Activated CD8-positive, alpha-beta memory T cell treated with anti-CD3 and anti-CD28 coated beads for 24 hours (primary cell): ENCODE measurements around the gene SLC24A3.

Source experiments
- DNase-seq: peaks from one replicate; pipeline ENCODE4 v3.0.0-alpha.2; 2020

Gene SLC24A3

DNA sequence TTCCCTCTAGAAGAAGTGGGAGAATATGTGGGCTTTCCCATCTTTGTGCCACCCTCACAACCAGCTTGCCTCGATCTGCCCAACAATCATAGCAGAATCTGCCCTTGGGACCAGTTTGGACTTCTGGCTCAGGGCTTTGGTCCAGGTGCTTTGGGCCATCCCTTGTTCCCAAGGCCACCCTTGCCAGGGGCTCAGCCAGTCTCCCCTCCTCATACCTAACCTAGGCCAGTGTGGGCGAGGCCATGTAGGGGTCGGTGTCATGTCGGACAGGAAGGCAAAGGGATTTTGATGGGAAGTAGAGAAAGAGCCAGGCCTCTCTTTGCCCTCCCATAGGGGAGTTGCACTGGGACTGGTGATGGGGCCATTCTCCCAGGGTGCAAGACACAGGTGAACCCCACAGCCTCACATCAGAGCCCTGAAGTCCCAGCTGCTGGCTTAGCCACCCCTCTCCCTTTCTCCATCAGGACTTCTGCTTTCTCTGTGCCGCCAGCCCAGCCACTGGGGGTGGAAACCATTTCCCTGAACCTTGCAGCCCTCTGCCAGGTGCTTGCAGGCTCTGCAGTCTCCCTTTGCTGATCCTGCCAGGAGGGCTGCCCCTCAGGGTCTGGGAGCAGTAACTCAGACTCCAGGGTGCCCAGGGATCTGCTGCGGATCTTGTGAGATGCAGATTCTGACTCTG is 60.7 kb downstream of the SLC24A3 start:
- DNase-seq, result no peak

DNA sequence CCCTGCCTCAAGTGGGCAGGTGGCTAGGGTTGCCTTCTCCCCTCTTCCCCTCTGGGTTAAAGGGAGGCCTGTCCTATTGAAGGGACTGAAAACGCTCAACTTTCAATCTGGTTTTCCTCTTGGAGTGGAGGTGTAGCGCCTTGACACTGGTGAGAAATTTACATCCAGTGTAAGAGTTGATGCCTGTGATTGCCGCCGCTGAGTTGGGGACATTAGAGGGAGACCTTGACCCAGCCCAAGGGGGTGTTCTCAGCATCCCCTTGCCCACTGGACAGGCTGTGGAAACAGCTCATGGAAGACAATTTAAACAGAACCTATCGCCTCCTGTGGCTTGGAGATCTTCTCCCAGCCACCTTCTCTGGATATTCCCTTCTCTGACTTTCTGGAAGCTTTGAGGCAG is 61.6 kb downstream of the SLC24A3 start:
- no peak for DNase-seq

DNA sequence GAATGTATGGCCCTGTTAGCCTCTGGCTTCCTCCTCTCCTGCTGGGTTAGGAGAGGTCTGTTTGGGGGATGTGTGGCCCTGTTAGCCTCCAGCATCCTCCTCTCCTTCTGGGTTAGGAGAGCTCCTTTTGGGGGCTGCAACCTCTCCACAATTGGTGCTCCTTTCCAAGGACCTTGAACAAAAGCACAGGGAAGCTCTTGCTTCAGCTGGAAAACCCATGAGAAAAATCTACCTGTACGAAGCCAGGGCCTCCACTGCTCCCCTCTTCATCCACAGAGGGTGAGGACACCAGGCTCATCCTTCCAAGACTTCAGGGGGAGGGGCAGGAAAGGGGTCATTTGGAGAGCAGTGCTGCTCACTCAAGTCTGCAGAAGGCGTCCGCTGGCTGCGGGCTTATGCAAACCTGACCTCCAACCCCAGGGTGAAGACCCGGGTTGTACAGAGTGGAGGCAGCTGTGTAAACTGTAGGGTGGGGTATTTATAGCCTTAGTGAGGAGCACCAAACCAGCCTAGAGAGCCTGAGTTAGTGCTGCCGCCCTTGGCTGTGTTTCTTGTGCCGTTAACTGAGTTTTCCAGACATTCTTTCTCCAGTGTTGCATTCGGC is 62.1 kb downstream of the SLC24A3 start:
- DNase-seq, result no peak

DNA sequence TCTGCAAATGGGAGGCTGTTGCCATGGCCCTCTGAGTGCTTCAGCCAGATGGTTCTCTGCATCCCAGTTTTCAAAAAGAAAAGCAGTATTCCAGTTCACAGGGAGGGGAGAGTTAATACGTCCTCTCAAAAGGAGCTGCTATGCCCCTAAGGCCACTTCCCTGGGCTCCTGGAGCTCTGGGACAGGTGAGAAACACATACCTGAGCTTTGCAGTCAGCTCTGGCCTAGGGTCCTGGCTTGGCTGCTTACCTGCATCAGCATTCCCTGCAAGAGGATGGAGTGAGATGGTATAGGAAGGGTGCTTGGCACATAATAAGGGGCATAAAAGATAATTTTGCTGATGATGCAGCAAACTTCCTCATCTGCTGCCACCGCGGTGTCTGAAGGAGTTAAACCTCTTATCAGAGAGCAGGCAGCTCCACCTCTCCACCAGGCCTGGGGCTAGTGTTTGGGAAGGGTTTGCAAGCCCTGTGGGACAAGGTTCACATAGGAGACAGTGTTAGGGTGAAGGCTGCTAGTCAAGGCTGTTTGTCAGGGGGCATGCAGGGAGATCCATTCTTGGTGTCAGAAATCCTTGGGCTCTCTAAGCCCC is 62.7 kb downstream of the SLC24A3 start:
- DNase-seq, result no peak

GRCh38 chr20:19275630-19276071 is 63.2 kb downstream of the SLC24A3 start:
- DNase-seq, result no peak

DNA sequence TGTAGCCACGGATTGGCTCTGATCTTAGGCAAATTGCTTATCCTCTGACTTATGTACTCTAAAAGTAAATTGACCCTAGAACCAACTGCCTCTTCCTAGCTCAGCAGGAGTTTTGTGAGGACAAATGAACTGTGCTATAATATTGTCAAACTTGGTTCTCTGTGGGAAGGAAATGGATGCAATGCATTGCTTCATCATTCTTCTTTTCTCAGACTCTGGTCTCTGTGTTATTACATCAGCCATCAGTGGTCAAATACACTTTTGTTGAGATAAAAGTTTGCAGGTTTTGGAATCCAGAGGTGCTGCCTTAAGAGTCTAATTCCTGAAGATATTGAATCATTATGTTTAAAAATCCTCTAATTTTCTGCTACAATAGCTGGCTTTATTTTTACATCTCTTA is 64.9 kb downstream of the SLC24A3 start:
- no peak for DNase-seq

DNA sequence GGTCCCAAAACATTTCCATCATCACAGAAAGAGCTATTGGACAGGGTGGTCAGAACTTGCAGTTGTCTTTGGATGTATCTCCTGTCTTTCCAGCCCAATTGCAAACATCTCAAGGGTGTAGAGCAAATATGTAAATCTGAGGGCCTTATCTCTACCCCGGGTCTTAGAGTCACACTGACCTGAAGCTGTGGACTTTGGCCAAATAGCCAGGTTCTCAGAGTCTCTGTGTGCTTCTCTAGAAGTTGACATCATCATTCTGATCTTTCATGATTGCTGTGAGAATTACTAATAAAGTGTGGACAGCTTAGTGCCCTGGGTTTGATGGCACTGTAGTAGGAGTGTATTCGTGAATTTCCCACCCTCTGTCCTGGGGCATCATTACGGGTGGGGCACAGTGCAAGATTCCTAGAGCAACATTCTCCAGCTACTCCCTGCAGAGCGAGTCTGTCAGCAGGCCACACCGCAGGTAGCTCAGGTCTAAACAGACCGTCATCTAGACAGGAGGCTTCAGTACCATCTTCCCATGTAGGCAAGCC is 71.1 kb downstream of the SLC24A3 start:
- DNase-seq, result no peak

DNA sequence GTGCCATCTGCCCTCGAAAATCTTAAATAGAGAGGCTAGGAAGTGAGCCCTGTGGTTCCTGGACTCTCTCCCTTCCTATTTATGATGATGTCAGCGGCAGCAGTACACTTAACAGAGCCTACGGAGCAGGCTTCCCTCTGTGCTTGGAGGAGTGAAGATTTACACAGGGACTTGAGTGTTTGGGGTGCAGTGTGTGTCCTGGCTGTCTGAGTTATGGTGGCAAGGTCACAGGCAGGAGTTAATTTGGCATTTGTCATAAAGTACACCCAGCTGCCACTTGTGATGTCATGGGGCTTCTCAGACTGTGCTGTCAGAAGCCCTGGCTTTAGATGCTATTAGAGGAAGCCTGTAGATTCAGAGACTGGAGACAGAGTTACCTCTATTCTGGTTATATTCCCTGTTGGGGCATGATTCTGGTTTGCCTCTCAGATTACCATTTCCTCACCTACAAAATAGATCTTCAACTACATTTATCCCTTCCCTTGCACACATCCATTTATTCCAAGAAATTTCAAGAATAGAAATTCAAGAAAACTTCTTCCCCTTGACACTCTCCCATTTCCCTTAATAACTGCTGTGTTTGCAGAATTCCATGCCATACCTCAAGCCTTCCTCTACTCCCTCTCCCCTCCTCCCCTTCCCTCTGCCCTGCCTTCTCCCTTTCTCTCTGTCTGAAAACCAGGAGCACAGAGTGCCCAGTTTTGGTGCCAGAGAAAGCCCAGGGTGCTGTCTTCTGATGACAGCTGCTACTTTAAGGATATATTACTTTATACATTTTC is 72.1 kb downstream of the SLC24A3 start:
- DNase-seq, result no peak

- no peak for DNase-seq
Measured at GRCh38 chr20:19285436-19285835, 73.0 kb downstream of the SLC24A3 start.

DNA sequence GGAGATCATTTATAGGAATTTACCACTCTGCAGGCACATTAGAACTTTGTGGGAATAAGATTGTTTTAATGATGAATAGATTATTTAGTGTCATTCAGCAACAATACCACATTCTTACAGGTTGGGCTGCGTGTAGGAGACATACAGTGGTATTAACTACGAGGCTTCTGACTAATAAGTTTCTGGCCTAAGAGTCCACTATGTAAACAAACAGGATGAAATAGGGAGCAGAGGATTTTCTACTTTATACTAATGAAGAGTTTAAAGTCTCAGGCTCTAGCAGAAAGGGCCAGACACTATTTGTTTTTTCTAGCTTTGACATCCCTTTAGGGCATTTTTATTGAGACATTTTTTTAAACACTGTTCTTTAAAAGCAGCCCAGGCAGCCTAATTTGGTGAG is 75.6 kb downstream of the SLC24A3 start:
- no peak for DNase-seq

- DNase-seq, result no peak
Measured at GRCh38 chr20:19288636-19289035, 76.2 kb downstream of the SLC24A3 start.

- no peak for DNase-seq
Measured at GRCh38 chr20:19289451-19289850, 77.0 kb downstream of the SLC24A3 start.

GRCh38 chr20:19291024-19291817 is 78.8 kb downstream of the SLC24A3 start:
- DNase-seq, result no peak

DNA sequence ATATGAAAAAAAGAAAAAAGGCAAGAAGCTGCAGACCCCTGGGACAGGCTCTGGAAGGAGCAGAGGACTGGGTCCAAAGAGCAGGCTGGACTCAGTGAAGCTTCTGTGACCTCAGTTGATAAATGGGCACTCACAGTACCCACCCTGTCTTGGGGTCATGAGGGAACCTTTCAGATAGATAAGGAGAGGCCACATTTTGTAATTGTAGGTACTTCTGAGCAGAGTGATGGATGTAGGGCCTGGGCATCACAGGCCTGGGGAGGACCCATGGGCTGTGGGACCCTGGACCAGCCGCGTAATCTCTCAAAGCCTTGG is 79.3 kb downstream of the SLC24A3 start:
- DNase-seq, result no peak

- DNase-seq, result no peak
Measured at GRCh38 chr20:19292254-19292653, 79.8 kb downstream of the SLC24A3 start.

DNA sequence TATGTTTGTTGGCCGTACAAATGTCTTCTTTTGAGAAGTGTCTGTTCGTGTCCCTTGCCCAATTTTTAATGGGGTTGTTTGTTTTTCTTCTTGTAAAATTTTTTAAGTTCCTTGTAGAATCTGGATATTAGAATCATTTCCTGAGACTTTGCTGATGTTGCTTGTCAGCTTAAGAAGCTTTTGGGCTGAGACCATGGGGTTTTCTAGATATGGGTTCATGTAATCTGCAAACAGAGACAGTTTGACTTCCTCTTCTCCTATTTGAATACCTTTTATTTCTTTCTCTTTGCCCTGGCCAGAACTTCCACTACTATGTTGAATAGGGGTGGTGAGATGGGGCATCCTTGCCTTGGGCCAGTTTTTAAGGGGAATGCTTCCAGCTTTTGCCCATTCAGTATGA is 82.6 kb downstream of the SLC24A3 start:
- DNase-seq, result no peak

DNA sequence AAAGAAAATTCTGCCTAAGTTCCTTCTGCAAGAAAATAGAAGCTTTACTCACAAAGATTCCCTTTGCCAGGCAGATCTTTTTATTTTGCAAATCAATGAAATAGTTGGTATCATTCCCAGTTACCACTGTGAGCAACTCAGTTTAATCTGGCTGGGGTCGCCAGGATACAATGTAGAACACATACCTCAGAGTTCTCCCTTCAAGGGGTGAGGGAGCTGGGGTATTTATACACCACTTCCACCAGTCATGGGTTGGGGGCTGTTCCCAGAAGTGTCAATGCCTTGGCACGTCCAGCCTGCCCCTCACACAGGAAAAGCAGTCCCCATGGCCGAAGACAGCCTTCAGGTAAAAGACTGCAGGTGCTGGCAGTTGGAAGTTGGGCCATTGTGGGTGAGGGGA is 86.2 kb downstream of the SLC24A3 start:
- no peak for DNase-seq

GRCh38 chr20:19300395-19300794 is 88.0 kb downstream of the SLC24A3 start:
- DNase-seq, result no peak

GRCh38 chr20:19301142-19301541 is 88.7 kb downstream of the SLC24A3 start:
- no peak for DNase-seq

GRCh38 chr20:19301843-19302242 is 89.4 kb downstream of the SLC24A3 start:
- DNase-seq, result no peak

- DNase-seq, result no peak
Measured at GRCh38 chr20:19302714-19303113, 90.3 kb downstream of the SLC24A3 start.

GRCh38 chr20:19304389-19304788 is 91.9 kb downstream of the SLC24A3 start:
- no peak for DNase-seq

DNA sequence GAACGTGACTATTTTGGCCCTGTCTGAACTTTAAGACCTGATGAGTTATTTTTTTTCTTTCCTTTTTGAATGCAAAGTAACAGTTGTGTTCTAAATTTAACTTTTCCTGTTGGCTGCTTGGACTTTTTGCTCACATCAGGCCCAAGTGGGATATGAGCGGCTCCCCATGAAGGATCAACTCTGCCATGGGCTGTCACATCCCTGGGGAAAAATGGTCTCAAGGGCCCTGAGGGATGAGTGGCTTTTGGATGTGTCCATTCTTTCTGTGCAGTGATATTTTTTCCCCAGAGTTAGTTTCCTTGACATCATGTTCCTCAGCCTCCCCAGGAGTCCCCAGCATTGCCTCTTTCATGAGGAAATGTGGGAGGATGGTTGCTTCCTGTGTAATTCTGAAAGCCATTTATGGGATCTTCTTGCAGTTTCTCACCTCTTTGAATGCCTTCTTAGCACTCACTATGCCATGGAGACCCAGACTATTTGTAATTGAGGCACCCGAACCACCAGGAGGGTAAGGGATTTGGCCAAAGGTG is 92.5 kb downstream of the SLC24A3 start:
- DNase-seq, result no peak
